Activated B cell treated with CpG ODN at 0.5 μM for 24 hours (primary cell): ENCODE measurements around the gene KCNMB3. TPM values are rescaled to one million over a fixed set of nuclear protein-coding genes. Genes with fewer than 3 reads are reported as not detected.
A peak's percentile ranks its signal among the peaks of the same experiment; 100 is the strongest.

ENCODE experiments used
- ATAC-seq: fragments of 200-7000 bp; cut with Tn5 transposase; one replicate; pipeline ENCODE4 v1.10.0; 2021; ENCODE audit warnings: low read depth, mild to moderate bottlenecking, moderate library complexity
- CTCF ChIA-PET: fragments of 350-600 bp; sonication (Branson Sonifier 250); formaldehyde crosslinking; loops from one replicate; lab custom pipeline; 2021; ENCODE audit warnings: antibody characterized with exemption; lab: Charles Lee
- POLR2A ChIA-PET: fragments of 350-600 bp; sonication (Branson Sonifier 250); formaldehyde crosslinking; loops from one replicate; lab custom pipeline; 2021; ENCODE audit warnings: antibody characterized with exemption; lab: Charles Lee
- DNase-seq: peaks from one replicate; pipeline ENCODE4 v3.0.0; 2022
- H3K27ac Mint-ChIP-seq: one replicate; pipeline ENCODE4 v1.8.0; 2020; ENCODE audit warnings: mixed read lengths
- H3K27me3 Mint-ChIP-seq: one replicate; pipeline ENCODE4 v1.8.0; 2021; ENCODE audit warnings: mixed read lengths
- H3K36me3 Mint-ChIP-seq: one replicate; pipeline ENCODE4 v1.8.0; 2021; ENCODE audit warnings: low read depth, mixed read lengths
- H3K4me1 Mint-ChIP-seq: one replicate; pipeline ENCODE4 v1.8.0; 2021; ENCODE audit warnings: mixed read lengths
- H3K4me3 Mint-ChIP-seq: one replicate; pipeline ENCODE4 v1.8.0; 2020; ENCODE audit warnings: mild to moderate bottlenecking, mixed read lengths
- H3K9me3 Mint-ChIP-seq: one replicate; pipeline ENCODE4 v1.8.0; 2020; ENCODE audit warnings: mixed read lengths
- CTCF ChIP-seq: fragments of 200-600 bp; IDR thresholded peaks from one replicate; pipeline ENCODE4 v1.8.0; 2022; ENCODE audit warnings: antibody characterized with exemption, mild to moderate bottlenecking
- intact Hi-C: fragments of 100-400 bp; cut with micrococcal nuclease; formaldehyde crosslinking; loops from one replicate; pipeline ENCODE4 v1.15.1; 2024
- total RNA-seq: library from RNA; stranded (reverse); gene quantifications from 2 replicates; pipeline ENCODE4 v1.2.3, GENCODE V29; 2022

The KCNMB3 gene
- total RNA-seq, 1 donor from 2014 or later, result 6.0 TPM

GRCh38 chr3:179196098-179196497 is 54.8 kb downstream of the KCNMB3 start:
- no peak overlapping the region for H3K4me3 Mint-ChIP-seq
- H3K36me3 Mint-ChIP-seq, result peaks cover 17% of the 10 kb centered on the region
- no peak for TF ChIP-seq CTCF
- H3K27me3 Mint-ChIP-seq, result no peaks in the 10 kb centered on the region
- ChIA-PET CTCF (no interaction called here), POLR2A (interaction anchor here (1.3 kb wide), 2 partner anchors 47 to 48 kb away, joined by 4 read pairs; no protein-coding TSS in a partner anchor)
- ATAC-seq (peak; percentile 25), DNase-seq (no peak)
- H3K4me1 Mint-ChIP-seq, result peaks cover 47% of the 10 kb centered on the region
- intact Hi-C loops, result loop anchor here (1.0 to 5.0 kb wide), 2 partner anchors 47 to 179 kb away; no protein-coding TSS in a partner anchor
- no peaks in the 10 kb centered on the region for H3K9me3 Mint-ChIP-seq
- no peak overlapping the region for H3K27ac Mint-ChIP-seq

- Mint-ChIP-seq H3K4me3 (no peak overlapping the region), H3K27ac (no peak overlapping the region), H3K4me1 (peaks cover 55% of the 10 kb centered on the region), H3K27me3 (no peaks in the 10 kb centered on the region), H3K36me3 (peaks cover 10% of the 10 kb centered on the region), H3K9me3 (no peaks in the 10 kb centered on the region)
- no peak for TF ChIP-seq CTCF
- intact Hi-C loops, result loop anchor here (2.0 to 5.0 kb wide), 2 partner anchors 14 to 178 kb away; no protein-coding TSS in a partner anchor
- ATAC-seq (no peak), DNase-seq (no peak)
- ChIA-PET CTCF (interaction anchor here (0.7 to 1.5 kb wide), 2 partner anchors 38 to 47 kb away, joined by 3 to 4 read pairs; no protein-coding TSS in a partner anchor), POLR2A (interaction anchor here (0.6 to 0.9 kb wide), 2 partner anchors 46 to 120 kb away, joined by 3 read pairs; no protein-coding TSS in a partner anchor)
Observed at GRCh38 chr3:179194931-179195330, 56.0 kb downstream of the KCNMB3 start.

Other genes with a start within 250 kb of the KCNMB3 start
- 29.8 and 32.0 TPM in 2 replicates for gene ZMAT3, start 179.3 kb downstream of the KCNMB3 start, total RNA-seq
- 32.6 and 40.5 TPM in 2 replicates for gene PIK3CA, start 102.8 kb downstream of the KCNMB3 start, total RNA-seq
- 37.1 and 41.4 TPM in 2 replicates for gene ZNF639, start 71.9 kb upstream of the KCNMB3 start, total RNA-seq
- gene MFN1, start 96.6 kb upstream of the KCNMB3 start, total RNA-seq, result 64.9 and 65.3 TPM in 2 replicates
- gene GNB4, start 200.4 kb upstream of the KCNMB3 start, total RNA-seq, result 18.0 and 22.7 TPM in 2 replicates